Right cardiac atrium (tissue), 5 donors: ENCODE results near the gene EPO. TPM values are rescaled to one million over a fixed set of nuclear protein-coding genes. Genes with fewer than 3 reads are reported as not detected.
A peak's percentile ranks its signal among the peaks of the same experiment; 100 is the strongest.
"Not testable (repeated sequence)": the region's sequence is repeated elsewhere in the genome, so short reads cannot be mapped to it uniquely, and the experiment has no call there.

Experiments used
- ATAC-seq, 2 donors: fragments of 200-7000 bp; cut with Tn5 transposase; one replicate each; pipeline versions ENCODE4 v1.8.0 to v1.9.1; 2020; ENCODE audit warnings: moderate library complexity in 2 of 2, mild to moderate bottlenecking in 1 of 2
- DNase-seq, 3 donors: peaks; one replicate each; pipeline ENCODE4 v3.0.0-alpha.2; 2020
- H3K27ac ChIP-seq: one replicate; pipeline ENCODE4 v1.5.1; 2013; ENCODE audit warnings: mild to moderate bottlenecking, low read length, control low read depth, moderate library complexity
- H3K27me3 ChIP-seq: one replicate; pipeline ENCODE4 v1.6.1; 2013; ENCODE audit not compliant: control insufficient read depth, insufficient read depth
- H3K4me1 ChIP-seq: one replicate; pipeline ENCODE4 v1.6.1; 2013; ENCODE audit warnings: low read length; ENCODE audit not compliant: control insufficient read depth, insufficient read depth
- H3K4me3 ChIP-seq: one replicate; pipeline ENCODE4 v1.5.1; 2013; ENCODE audit warnings: low read length, control low read depth
- H3K9me3 ChIP-seq: one replicate; pipeline ENCODE4 v1.6.1; 2013; ENCODE audit warnings: low read length; ENCODE audit not compliant: control insufficient read depth
- WGBS: extraction: QIAGEN DNeasy Blood & Tissue Kit; methylation state at CpG from one replicate; pipeline ENCODE4 v1.1.7; 2013; 5-methylcytosine and 5-hydroxymethylcytosine counted together
- intact Hi-C, 4 donors: fragments of 100-400 bp; cut with DNase I; formaldehyde crosslinking; loops; one replicate each; pipeline versions ENCODE4 v1.11.0 to v1.14.0; 2022 to 2023
- polyA plus RNA-seq: library from polyadenylated mRNA; stranded (reverse); fragments of 200-250 nt; gene quantifications from one replicate; pipeline ENCODE4 v1.2.3, GENCODE V29; 2013
- total RNA-seq, 4 donors: library from RNA; stranded (reverse); fragmentation: NEBNext Ultra II Directional; extraction: Animal tissue kit (Norgen Biotek cat#: 25700); gene quantifications; one replicate each; pipeline ENCODE4 v1.2.1, GENCODE V29; 2021
- donor health status: healthy with polysubstance abuse.
- donor health status: DM: no; HTN: yes; CAD: no.
- donor health status: DM: no; HTN: no; CAD: no.
- donor health status: DM: no; HTN: yes; CAD: no; lungs with severe emphysema.
- donor health status: DM: yes; HTN: yes; CAD: no.

EPO gene
- total and polyA plus RNA-seq, 5 donors, result not detected

DNA sequence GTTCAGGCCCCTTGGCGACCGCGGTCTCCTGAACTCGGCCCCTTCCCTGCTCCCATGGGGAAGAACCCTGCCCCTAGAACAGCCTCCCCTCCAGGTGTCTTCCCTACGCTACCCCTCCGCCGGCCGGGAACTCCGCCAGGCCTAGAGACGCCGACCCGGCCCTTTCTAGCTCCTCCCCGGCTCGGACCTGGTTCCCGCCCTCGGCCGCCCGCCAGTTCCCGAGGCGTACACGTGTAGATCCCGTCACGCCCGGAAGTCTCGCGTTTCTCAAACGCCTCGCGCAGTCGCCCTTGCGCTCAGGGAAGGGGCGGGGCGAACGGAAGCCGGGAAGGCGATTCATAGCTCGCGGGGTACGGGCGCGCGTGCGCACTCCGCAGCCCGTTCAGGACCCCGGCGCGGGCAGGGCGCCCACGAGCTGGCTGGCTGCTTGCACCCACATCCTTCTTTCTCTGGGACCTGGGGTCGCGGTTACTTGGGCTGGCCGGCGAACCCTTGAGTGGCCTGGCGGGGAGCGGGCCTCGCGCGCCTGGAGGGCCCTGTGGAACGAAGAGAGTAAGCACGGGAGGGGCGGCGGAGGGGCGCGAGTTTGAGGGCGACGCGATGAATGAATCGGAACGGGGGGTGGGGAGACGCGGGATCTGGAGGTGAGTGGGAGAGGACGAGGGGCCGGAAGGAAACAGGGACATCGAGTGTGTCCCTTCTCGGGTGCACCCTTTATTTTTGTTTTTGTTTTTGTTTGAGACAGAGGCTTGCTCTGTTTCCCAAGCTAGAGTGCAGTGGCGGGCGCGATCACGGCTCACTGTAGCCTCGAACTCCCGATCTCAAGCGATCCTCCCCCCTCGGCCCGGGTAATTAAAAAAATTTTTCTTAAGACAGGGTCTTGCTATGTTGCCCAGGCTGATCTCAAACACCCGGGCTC is 14.3 kb upstream of the EPO start, which contains the start of gene POP7:
Gene POP7 (plus strand): TSS at position 369 of the 919 bp plus-strand sequence. CDS start 710 bp downstream, outside the sequence.
- H3K27me3 ChIP-seq, result no peaks in the 10 kb centered on the region
- no peaks in the 10 kb centered on the region for H3K4me1 ChIP-seq
- DNase-seq, result peak; percentile 99 to 100 (median 100)
- no peaks in the 10 kb centered on the region for H3K9me3 ChIP-seq
- H3K4me3 ChIP-seq, result peak within 1 kb of the TSS; percentile 69
- peak within 1 kb of the TSS; percentile 71 for H3K27ac ChIP-seq
- peak; percentile 97 to 98 for ATAC-seq
- intact Hi-C loops, result loop anchor here in 1 of 4 donors (5.0 kb wide), 1 partner anchor 146 kb away; the partner anchor contains the start of gene SLC12A9
- WGBS, result under 1% methylated on average over 86 of the region's 86 CpGs

DNA sequence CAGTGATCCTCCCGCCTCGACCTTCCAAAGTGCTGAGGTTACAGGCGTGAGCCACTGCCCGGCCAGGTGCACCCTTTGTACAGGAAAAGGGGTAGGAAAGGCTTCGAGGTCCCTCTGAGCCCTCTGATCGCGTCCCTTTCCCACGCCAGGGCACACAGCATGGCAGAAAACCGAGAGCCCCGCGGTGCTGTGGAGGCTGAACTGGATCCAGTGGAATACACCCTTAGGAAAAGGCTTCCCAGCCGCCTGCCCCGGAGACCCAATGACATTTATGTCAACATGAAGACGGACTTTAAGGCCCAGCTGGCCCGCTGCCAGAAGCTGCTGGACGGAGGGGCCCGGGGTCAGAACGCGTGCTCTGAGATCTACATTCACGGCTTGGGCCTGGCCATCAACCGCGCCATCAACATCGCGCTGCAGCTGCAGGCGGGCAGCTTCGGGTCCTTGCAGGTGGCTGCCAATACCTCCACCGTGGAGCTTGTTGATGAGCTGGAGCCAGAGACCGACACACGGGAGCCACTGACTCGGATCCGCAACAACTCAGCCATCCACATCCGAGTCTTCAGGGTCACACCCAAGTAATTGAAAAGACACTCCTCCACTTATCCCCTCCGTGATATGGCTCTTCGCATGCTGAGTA is 13.5 kb upstream of the EPO start:
- Histone ChIP-seq H3K4me1 (no peaks in the 10 kb centered on the region), H3K9me3 (no peaks in the 10 kb centered on the region), H3K4me3 (peak overlapping the region; percentile 69), H3K27ac (no peak overlapping the region), H3K27me3 (no peaks in the 10 kb centered on the region)
- peak in 2 of 3 donors; percentile 77 to 80 for DNase-seq
- intact Hi-C loops, result loop anchor here in 1 of 4 donors (5.0 kb wide), 1 partner anchor 146 kb away; the partner anchor contains the start of gene SLC12A9
- ATAC-seq, result no peak
- WGBS, result 23% methylated on average over 34 of the region's 34 CpGs

DNA sequence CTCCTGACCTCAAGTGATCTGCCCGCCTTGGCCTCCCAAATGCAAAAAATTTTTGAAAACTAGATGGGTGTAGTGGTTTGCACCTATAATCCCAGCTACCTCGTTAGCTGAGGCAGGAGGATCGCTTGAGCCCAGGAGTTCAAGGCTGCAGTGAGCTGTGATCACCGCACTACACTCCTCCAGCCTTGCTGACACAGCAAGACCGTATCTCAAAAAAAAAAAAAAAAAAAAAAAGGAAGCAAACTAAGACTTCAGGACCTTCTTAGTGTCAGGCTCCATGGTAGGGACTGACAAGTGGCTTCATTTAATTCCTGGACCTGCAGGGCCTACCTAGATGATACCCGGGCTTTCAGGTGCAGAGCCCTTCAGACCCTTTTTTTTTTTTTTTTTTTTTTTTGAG is 11.9 kb upstream of the EPO start:
- no peaks in the 10 kb centered on the region for H3K27me3 ChIP-seq
- DNase-seq (no peak), ATAC-seq (no peak)
- no peak overlapping the region for H3K4me3 ChIP-seq
- intact Hi-C loops, result loop anchor here in 1 of 4 donors (5.0 kb wide), 1 partner anchor 144 kb away; the partner anchor contains the start of gene SLC12A9
- no peak overlapping the region for H3K27ac ChIP-seq
- 81% methylated on average over 6 of the region's 6 CpGs for WGBS
- H3K4me1 ChIP-seq, result no peaks in the 10 kb centered on the region
- H3K9me3 ChIP-seq, result no peaks in the 10 kb centered on the region

DNA sequence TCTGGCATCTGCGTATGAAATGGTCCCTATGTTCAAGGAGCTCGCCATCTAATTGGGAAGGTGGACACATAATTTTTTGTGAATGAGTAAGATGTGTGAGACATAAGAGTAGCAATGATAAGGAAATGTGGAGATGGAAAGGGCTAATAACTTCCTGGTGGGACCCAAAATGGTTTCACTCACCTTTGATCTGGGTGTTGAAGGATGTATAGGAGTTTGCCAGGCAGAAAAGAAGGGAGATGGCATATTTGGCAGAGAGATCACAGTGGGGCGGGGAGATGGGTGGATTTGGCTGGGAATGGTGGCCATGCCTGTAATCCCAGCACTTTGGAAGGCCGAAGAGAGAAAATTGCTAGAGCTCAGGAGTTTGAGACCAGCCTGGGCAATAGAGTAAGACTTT is 9.8 kb upstream of the EPO start:
- ATAC-seq, result no peak

GRCh38 chr7:100711369-100711768 is 8.9 kb upstream of the EPO start:
- Histone ChIP-seq H3K4me3 (no peak overlapping the region), H3K9me3 (no peaks in the 10 kb centered on the region), H3K27me3 (no peaks in the 10 kb centered on the region), H3K27ac (no peak overlapping the region), H3K4me1 (no peaks in the 10 kb centered on the region)
- intact Hi-C loops, result no loop called here
- WGBS, result 62% methylated on average over 11 of the region's 11 CpGs
- no peak for DNase-seq
- peak; percentile 7 to 36 for ATAC-seq

More for the DNA sequence above, 9.8 kb upstream of the EPO start:
- Histone ChIP-seq H3K4me3 (no peak overlapping the region), H3K27me3 (no peaks in the 10 kb centered on the region), H3K4me1 (no peaks in the 10 kb centered on the region), H3K27ac (no peak overlapping the region), H3K9me3 (no peaks in the 10 kb centered on the region)
- WGBS, result 71% methylated on average over 4 of the region's 4 CpGs
- no peak for DNase-seq
- intact Hi-C loops, result no loop called here

DNA sequence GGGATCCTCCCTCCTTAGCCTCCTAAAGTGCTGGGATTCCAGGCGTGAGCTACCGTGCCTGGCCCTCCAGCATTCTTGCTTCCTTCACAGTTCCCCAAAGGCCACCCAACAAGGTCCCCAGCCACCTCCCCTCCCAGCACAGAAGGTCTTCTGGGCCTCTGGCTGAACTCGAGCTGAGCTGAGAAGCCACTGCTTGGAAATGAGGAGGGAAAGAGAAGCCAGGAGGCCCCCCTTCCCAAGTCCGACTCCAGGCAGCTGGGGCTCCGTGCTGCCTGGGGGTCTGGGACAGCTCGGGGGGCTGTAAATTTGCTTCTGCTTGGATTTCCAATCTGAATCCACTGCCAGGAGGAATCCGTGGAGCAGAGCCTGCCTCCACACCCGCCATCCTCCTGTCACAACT is 5.5 kb upstream of the EPO start:
- Histone ChIP-seq H3K27me3 (no peaks in the 10 kb centered on the region), H3K27ac (no peak overlapping the region), H3K4me3 (no peak overlapping the region), H3K9me3 (no peaks in the 10 kb centered on the region), H3K4me1 (no peaks in the 10 kb centered on the region)
- ATAC-seq (no peak), DNase-seq (no peak)
- intact Hi-C loops, result no loop called here
- WGBS, result 68% methylated on average over 8 of the region's 8 CpGs

- H3K4me3 ChIP-seq, DNase-seq, H3K27me3 ChIP-seq, H3K27ac ChIP-seq, H3K9me3 ChIP-seq, H3K4me1 ChIP-seq, ATAC-seq, intact Hi-C loops: not testable (repeated sequence)
- 90% methylated on average over 2 of the region's 2 CpGs for WGBS
These were observed 3.2 kb upstream of the EPO start for GRCh38 chr7:100717073-100717472.

- DNase-seq, result no peak
- WGBS, result 50% methylated on average over 8 of the region's 8 CpGs
- Histone ChIP-seq H3K4me3 (no peak overlapping the region), H3K27ac (no peak overlapping the region), H3K4me1 (no peaks in the 10 kb centered on the region), H3K9me3 (no peaks in the 10 kb centered on the region), H3K27me3 (no peaks in the 10 kb centered on the region)
- intact Hi-C loops, result no loop called here
- no peak for ATAC-seq
These were observed 567 bp upstream of the EPO start for GRCh38 chr7:100719523-100720278.

DNA sequence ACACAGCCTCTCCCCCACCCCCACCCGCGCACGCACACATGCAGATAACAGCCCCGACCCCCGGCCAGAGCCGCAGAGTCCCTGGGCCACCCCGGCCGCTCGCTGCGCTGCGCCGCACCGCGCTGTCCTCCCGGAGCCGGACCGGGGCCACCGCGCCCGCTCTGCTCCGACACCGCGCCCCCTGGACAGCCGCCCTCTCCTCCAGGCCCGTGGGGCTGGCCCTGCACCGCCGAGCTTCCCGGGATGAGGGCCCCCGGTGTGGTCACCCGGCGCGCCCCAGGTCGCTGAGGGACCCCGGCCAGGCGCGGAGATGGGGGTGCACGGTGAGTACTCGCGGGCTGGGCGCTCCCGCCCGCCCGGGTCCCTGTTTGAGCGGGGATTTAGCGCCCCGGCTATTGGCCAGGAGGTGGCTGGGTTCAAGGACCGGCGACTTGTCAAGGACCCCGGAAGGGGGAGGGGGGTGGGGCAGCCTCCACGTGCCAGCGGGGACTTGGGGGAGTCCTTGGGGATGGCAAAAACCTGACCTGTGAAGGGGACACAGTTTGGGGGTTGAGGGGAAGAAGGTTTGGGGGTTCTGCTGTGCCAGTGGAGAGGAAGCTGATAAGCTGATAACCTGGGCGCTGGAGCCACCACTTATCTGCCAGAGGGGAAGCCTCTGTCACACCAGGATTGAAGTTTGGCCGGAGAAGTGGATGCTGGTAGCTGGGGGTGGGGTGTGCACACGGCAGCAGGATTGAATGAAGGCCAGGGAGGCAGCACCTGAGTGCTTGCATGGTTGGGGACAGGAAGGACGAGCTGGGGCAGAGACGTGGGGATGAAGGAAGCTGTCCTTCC is 620 bp downstream of the EPO start:
- Histone ChIP-seq H3K4me1 (no peaks in the 10 kb centered on the region), H3K27me3 (no peaks in the 10 kb centered on the region), H3K4me3 (peak overlapping the region; percentile 2), H3K27ac (no peak overlapping the region), H3K9me3 (no peaks in the 10 kb centered on the region)
- ATAC-seq, result peak in 1 of 2 donors; percentile 36
- 4% methylated on average over 56 of the region's 56 CpGs for WGBS
- no peak for DNase-seq
- intact Hi-C loops, result no loop called here

DNA sequence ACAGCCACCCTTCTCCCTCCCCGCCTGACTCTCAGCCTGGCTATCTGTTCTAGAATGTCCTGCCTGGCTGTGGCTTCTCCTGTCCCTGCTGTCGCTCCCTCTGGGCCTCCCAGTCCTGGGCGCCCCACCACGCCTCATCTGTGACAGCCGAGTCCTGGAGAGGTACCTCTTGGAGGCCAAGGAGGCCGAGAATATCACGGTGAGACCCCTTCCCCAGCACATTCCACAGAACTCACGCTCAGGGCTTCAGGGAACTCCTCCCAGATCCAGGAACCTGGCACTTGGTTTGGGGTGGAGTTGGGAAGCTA is 1.2 kb downstream of the EPO start:
- Histone ChIP-seq H3K4me1 (no peaks in the 10 kb centered on the region), H3K27ac (no peak overlapping the region), H3K4me3 (no peak overlapping the region), H3K27me3 (no peaks in the 10 kb centered on the region), H3K9me3 (no peaks in the 10 kb centered on the region)
- DNase-seq (no peak), ATAC-seq (no peak)
- intact Hi-C loops, result no loop called here
- 74% methylated on average over 8 of the region's 8 CpGs for WGBS
